Smooth muscle cell of the brain vasculature (primary cell): Measurements from ENCODE around the gene DNAAF3.

ENCODE experiments used
- DNase-seq: peaks from one replicate; pipeline ENCODE4 v3.0.0-alpha.2; 2012; ENCODE audit warnings: low read depth, low spot score

The DNAAF3 gene

GRCh38 chr19:55116859-55117662 is 49.4 kb downstream of the DNAAF3 start, which contains the start of gene PPP1R12C:
PPP1R12C (minus strand) TSS chr19:55117637; CDS start chr19:55117543, 94 bp downstream.
- DNase-seq, result no peak

GRCh38 chr19:55116232-55116858 is 50.1 kb downstream of the DNAAF3 start:
- peak; percentile 17 for DNase-seq

- DNase-seq, result no peak
Measured at GRCh38 chr19:55115446-55116065, 50.9 kb downstream of the DNAAF3 start.

GRCh38 chr19:55114566-55115145 is 51.8 kb downstream of the DNAAF3 start:
- DNase-seq, result no peak

GRCh38 chr19:55113570-55114039 is 52.8 kb downstream of the DNAAF3 start:
- peak; percentile 32 for DNase-seq

GRCh38 chr19:55112777-55113569 is 53.4 kb downstream of the DNAAF3 start:
- no peak for DNase-seq

GRCh38 chr19:55112246-55112776 is 54.1 kb downstream of the DNAAF3 start:
- no peak for DNase-seq

GRCh38 chr19:55111238-55111831 is 55.1 kb downstream of the DNAAF3 start:
- no peak for DNase-seq

GRCh38 chr19:55109527-55110291 is 56.7 kb downstream of the DNAAF3 start:
- no peak for DNase-seq
